ENCODE data around the gene BCORL1.

GRCh38 chrX:130048686-130049222 is 66.3 kb downstream of the BCORL1 start:
- TF ChIP-seq CTCF (IDR thresholded peaks at IDR 0.05) (no peak), POLR2A (IDR thresholded peaks at IDR 0.05) (no peak), EP300 (IDR thresholded peaks at IDR 0.05) (no peak), POLR2AphosphoS5 (IDR thresholded peaks at IDR 0.05) (no peak)

All from upper lobe of left lung (tissue), 4 donors.